Measurements from ENCODE around the gene UBE3B. TPM values are rescaled to one million over a fixed set of nuclear protein-coding genes. Genes with fewer than 3 reads are reported as not detected.

UBE3B gene
- total RNA-seq, 1 donor from 2014 or later = 41.4 TPM

- no peak for DNase-seq (ENCODE audit: low spot score in 2 of 2, unreplicated experiment in 2 of 2)
- TF ChIP-seq, protein P1, sequence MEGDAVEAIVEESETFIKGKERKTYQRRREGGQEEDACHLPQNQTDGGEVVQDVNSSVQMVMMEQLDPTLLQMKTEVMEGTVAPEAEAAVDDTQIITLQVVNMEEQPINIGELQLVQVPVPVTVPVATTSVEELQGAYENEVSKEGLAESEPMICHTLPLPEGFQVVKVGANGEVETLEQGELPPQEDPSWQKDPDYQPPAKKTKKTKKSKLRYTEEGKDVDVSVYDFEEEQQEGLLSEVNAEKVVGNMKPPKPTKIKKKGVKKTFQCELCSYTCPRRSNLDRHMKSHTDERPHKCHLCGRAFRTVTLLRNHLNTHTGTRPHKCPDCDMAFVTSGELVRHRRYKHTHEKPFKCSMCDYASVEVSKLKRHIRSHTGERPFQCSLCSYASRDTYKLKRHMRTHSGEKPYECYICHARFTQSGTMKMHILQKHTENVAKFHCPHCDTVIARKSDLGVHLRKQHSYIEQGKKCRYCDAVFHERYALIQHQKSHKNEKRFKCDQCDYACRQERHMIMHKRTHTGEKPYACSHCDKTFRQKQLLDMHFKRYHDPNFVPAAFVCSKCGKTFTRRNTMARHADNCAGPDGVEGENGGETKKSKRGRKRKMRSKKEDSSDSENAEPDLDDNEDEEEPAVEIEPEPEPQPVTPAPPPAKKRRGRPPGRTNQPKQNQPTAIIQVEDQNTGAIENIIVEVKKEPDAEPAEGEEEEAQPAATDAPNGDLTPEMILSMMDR (IDR thresholded peaks at IDR 0.05; ENCODE audit: unreplicated experiment) = no peak
- no peaks in the 10 kb centered on the region for H3K4me1 Mint-ChIP-seq
- H3K9me3 Mint-ChIP-seq = no peaks in the 10 kb centered on the region
- no peak overlapping the region for H3K27ac Mint-ChIP-seq
- peaks cover 3% of the 10 kb centered on the region for H3K27me3 Mint-ChIP-seq (ENCODE audit: low read depth)
- no peaks in the 10 kb centered on the region for H3K36me3 Mint-ChIP-seq
- H3K4me3 Mint-ChIP-seq = no peak overlapping the region
Measured at GRCh38 chr12:109555431-109556315, 78.2 kb downstream of the UBE3B start.

DNA sequence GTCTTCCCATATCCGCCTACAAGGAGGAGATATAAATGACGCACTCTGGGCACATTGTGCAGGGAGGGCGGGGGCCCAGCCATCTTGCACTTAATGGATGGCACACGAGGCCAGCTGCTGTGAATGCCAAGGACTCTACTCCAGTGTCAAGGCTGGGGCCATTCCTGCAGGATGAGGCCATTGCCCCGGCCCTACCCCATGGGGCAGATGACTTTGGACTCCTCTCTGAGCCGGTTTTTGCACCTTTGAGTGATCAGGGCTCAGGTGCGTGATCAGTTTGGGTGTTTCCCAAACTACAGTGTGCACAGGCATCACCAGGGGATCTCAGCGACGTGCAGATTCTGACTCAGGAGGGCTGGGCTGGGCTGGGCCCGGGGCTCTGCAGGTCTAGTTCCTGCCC lies 79.8 kb downstream of the UBE3B start:
- no peaks in the 10 kb centered on the region for H3K9me3 Mint-ChIP-seq
- DNase-seq (ENCODE audit: low spot score in 2 of 2, unreplicated experiment in 2 of 2) = no peak
- H3K36me3 Mint-ChIP-seq = peaks cover 6% of the 10 kb centered on the region
- H3K4me1 Mint-ChIP-seq = no peaks in the 10 kb centered on the region
- no peak overlapping the region for H3K27ac Mint-ChIP-seq
- no peak overlapping the region for H3K4me3 Mint-ChIP-seq
- TF ChIP-seq, protein P1 (IDR thresholded peaks at IDR 0.05; ENCODE audit: unreplicated experiment) = no peak
- H3K27me3 Mint-ChIP-seq (ENCODE audit: low read depth) = peaks cover 3% of the 10 kb centered on the region

DNA sequence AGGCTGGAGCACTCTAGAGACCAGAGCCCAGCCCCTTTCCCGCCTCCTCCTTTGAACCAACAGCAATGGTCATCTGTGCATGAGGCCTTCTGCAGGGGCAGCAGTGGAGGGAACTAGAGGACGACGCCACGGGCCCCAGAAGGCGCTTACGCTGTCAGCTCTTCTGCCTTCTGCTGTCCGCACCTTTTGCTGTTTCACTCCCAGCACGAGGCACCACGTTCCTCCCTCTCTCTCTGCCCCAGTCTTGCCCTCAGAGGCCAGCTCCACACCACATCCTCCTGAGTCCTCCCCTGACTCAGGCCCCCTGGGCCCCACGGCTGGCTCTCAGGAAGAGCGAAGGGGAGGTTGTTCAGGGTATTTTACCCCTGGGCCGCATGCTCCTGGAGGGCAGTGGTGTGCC lies 80.4 kb downstream of the UBE3B start:
- Mint-ChIP-seq H3K27ac (no peak overlapping the region), H3K4me1 (no peaks in the 10 kb centered on the region), H3K9me3 (no peaks in the 10 kb centered on the region), H3K36me3 (peaks cover 10% of the 10 kb centered on the region), H3K27me3 (ENCODE audit: low read depth) (peaks cover 3% of the 10 kb centered on the region), H3K4me3 (no peak overlapping the region)
- DNase-seq (ENCODE audit: low spot score in 2 of 2, unreplicated experiment in 2 of 2) = no peak
- TF ChIP-seq, protein P1 (IDR thresholded peaks at IDR 0.05; ENCODE audit: unreplicated experiment) = no peak

- Mint-ChIP-seq H3K4me3 (no peak overlapping the region), H3K4me1 (no peaks in the 10 kb centered on the region), H3K9me3 (no peaks in the 10 kb centered on the region), H3K36me3 (peaks cover 10% of the 10 kb centered on the region), H3K27ac (no peak overlapping the region), H3K27me3 (ENCODE audit: low read depth) (peaks cover 3% of the 10 kb centered on the region)
- TF ChIP-seq, protein P1 (IDR thresholded peaks at IDR 0.05; ENCODE audit: unreplicated experiment) = no peak
- no peak for DNase-seq (ENCODE audit: low spot score in 2 of 2, unreplicated experiment in 2 of 2)
Measured at GRCh38 chr12:109558374-109559199, 81.2 kb downstream of the UBE3B start.

DNA sequence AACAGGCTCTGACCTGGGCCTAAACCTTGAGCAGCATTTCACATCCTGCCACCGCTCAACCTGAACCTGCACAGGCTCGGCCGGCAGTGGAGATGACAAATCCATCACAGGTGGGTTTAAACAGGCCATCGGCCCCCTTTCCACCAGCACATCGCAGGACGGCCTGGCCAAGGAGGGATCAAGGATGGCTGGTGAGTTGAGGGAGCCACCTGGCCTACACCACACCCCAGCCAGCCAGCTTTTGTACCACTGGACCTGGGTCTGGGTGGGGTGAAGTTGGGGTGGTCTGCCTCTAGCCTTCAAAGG lies 81.7 kb downstream of the UBE3B start:
- Mint-ChIP-seq H3K4me1 (no peaks in the 10 kb centered on the region), H3K27ac (no peak overlapping the region), H3K36me3 (peaks cover 10% of the 10 kb centered on the region), H3K4me3 (no peak overlapping the region), H3K27me3 (ENCODE audit: low read depth) (no peaks in the 10 kb centered on the region), H3K9me3 (no peaks in the 10 kb centered on the region)
- TF ChIP-seq, protein P1 (IDR thresholded peaks at IDR 0.05; ENCODE audit: unreplicated experiment) = no peak
- DNase-seq (ENCODE audit: low spot score in 2 of 2, unreplicated experiment in 2 of 2) = no peak

Data from mesothelial cell of epicardium (in vitro differentiated cells).